Omental fat pad (tissue), 4 donors: Measurements from ENCODE around the gene ANKFN1. TPM values are rescaled to one million over a fixed set of nuclear protein-coding genes. Genes with fewer than 3 reads are reported as not detected.

Experiments used
- ATAC-seq: fragments of 150-250 bp; one replicate; pipeline ENCODE4 v1.9.1; 2016; ENCODE audit warnings: mild to moderate bottlenecking, moderate library complexity; ENCODE audit not compliant: low FRiP score
- DNase-seq: peaks from one replicate; pipeline ENCODE4 v3.0.0-alpha.2; 2019; ENCODE audit warnings: low spot score
- total RNA-seq, 4 donors: library from RNA; depleted of rRNA; stranded (reverse); fragments of >200 nt; gene quantifications; one replicate each; pipeline ENCODE4 v1.1.0, GENCODE V29; 2016
- TF ChIP-seq, protein P1 (sequence below), 3 donors: fragments of 450-650 bp; IDR thresholded peaks; one replicate each; pipeline ENCODE4 v1.5.1; 2016 to 2017; ENCODE audit warnings: antibody characterized with exemption in 3 of 3, mild to moderate bottlenecking in 3 of 3, moderate library complexity in 2 of 3

Gene ANKFN1
- total RNA-seq, 4 donors from 2014 or later: 1.7 to 3.0 (median 2.2) TPM

DNA sequence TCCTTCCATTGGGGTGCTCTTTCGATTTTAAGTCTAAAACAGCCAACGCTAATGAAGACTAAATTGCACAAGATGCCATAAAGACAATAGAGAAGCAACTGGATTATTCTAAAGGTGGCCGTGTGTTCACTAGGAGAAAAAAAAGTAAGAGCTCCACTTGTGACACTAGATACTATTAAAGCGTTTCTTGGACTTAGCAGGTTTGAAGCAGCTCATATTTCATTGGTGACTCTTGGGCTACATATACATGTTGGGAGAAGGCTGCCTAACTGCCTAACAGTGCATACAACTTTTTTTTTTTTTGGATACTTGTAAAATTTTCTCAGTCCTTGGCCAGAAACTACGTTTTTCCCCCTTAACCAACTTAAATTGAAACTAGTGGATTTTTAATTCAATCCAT is 328.4 kb downstream of the ANKFN1 start:
- ATAC-seq (no peak), DNase-seq (no peak)
- TF ChIP-seq, protein P1, sequence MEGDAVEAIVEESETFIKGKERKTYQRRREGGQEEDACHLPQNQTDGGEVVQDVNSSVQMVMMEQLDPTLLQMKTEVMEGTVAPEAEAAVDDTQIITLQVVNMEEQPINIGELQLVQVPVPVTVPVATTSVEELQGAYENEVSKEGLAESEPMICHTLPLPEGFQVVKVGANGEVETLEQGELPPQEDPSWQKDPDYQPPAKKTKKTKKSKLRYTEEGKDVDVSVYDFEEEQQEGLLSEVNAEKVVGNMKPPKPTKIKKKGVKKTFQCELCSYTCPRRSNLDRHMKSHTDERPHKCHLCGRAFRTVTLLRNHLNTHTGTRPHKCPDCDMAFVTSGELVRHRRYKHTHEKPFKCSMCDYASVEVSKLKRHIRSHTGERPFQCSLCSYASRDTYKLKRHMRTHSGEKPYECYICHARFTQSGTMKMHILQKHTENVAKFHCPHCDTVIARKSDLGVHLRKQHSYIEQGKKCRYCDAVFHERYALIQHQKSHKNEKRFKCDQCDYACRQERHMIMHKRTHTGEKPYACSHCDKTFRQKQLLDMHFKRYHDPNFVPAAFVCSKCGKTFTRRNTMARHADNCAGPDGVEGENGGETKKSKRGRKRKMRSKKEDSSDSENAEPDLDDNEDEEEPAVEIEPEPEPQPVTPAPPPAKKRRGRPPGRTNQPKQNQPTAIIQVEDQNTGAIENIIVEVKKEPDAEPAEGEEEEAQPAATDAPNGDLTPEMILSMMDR (IDR thresholded peaks at IDR 0.05): no peak

GRCh38 chr17:56482229-56482628 is 329.0 kb downstream of the ANKFN1 start:
- DNase-seq: no peak
- no peak for ATAC-seq
- TF ChIP-seq, protein P1 (IDR thresholded peaks at IDR 0.05): no peak

GRCh38 chr17:56486732-56487131 is 333.5 kb downstream of the ANKFN1 start:
- ATAC-seq: no peak
- DNase-seq: no peak
- TF ChIP-seq, protein P1 (IDR thresholded peaks at IDR 0.05): no peak

DNA sequence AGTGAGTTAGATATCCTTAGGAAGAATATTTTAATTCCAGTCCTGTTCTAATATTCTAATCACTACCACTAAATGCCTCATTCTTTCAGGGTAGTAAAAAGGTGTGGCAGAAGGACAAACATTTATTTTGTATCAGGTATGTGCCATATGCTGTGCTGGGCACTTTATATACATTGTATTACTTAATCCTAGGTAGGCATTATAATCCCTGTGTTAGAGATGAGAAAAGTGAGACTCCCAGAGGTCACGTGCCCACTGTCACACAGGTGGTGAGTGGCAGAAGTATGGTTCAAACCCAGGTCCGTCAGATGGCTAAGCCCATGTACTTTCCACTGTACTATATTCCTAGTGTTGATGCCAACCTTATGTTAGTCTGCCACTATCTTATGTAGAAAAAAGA is 335.5 kb downstream of the ANKFN1 start:
- TF ChIP-seq, protein P1 (IDR thresholded peaks at IDR 0.05): no peak
- ATAC-seq (no peak), DNase-seq (no peak)

- TF ChIP-seq, protein P1 (IDR thresholded peaks at IDR 0.05): no peak
- no peak for ATAC-seq
- no peak for DNase-seq
Measured at GRCh38 chr17:56489980-56490379, 336.7 kb downstream of the ANKFN1 start.

- TF ChIP-seq, protein P1 (IDR thresholded peaks at IDR 0.05): no peak
Measured at GRCh38 chr17:56495556-56495955, 342.3 kb downstream of the ANKFN1 start.

DNA sequence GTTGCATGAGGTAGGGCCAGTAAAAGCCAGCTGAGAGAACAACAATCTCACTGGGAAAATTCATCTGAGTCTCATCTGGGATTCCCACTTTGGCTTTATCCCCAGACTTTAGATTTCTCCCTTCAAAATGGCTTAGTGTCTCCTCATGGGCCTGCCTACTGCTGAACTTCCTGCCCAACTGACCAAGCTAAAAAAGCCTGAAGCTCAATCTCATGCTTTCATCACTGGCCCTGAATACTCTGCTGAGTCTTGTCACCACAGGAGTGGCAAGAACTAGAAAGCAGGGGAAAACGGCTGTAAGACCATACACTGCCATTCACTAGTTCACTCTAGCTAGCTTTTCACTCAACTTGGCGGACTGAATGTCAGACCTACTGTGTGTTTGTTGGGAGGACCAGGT is 343.9 kb downstream of the ANKFN1 start:
- TF ChIP-seq, protein P1 (IDR thresholded peaks at IDR 0.05): no peak
- DNase-seq (no peak), ATAC-seq (no peak)

More at GRCh38 chr17:56495556-56495955, 342.3 kb downstream of the ANKFN1 start:
- no peak for DNase-seq
- no peak for ATAC-seq
